GM20000 (cell line): ENCODE data around the gene RXRA.

Experiments used
- DNase-seq: peaks from one replicate; pipeline ENCODE4 v3.0.0; 2012; ENCODE audit warnings: low spot score
- TF ChIP-seq, protein P1 (sequence below): IDR thresholded peaks from 2 replicates; pipeline ENCODE4 v1.5.1; 2012; ENCODE audit warnings: mild to moderate bottlenecking, control low read depth; ENCODE audit errors: extremely low read depth, missing control alignments

The RXRA gene

DNA sequence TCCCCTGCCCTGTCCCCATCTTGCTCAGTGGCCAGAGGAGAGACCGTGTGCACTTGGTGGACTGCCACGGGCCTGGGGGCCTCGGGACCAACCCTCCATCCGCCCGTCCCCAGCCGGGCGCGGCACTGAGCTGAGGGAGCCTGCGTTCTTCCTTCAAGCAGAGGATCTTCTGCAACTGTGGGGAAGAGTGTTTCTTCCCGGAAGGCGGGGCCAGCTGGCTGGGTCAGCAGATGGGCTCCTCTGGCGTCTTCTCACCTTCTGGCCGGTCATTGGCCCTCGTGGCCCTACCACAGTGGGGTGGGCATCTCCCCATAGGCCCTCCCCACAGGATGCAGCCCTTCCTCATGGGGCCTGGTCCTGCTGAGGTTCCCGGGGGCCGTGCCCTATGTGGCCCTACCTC lies 17.4 kb downstream of the RXRA start:
- TF ChIP-seq, protein P1, sequence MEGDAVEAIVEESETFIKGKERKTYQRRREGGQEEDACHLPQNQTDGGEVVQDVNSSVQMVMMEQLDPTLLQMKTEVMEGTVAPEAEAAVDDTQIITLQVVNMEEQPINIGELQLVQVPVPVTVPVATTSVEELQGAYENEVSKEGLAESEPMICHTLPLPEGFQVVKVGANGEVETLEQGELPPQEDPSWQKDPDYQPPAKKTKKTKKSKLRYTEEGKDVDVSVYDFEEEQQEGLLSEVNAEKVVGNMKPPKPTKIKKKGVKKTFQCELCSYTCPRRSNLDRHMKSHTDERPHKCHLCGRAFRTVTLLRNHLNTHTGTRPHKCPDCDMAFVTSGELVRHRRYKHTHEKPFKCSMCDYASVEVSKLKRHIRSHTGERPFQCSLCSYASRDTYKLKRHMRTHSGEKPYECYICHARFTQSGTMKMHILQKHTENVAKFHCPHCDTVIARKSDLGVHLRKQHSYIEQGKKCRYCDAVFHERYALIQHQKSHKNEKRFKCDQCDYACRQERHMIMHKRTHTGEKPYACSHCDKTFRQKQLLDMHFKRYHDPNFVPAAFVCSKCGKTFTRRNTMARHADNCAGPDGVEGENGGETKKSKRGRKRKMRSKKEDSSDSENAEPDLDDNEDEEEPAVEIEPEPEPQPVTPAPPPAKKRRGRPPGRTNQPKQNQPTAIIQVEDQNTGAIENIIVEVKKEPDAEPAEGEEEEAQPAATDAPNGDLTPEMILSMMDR: no peak
- DNase-seq: no peak

DNA sequence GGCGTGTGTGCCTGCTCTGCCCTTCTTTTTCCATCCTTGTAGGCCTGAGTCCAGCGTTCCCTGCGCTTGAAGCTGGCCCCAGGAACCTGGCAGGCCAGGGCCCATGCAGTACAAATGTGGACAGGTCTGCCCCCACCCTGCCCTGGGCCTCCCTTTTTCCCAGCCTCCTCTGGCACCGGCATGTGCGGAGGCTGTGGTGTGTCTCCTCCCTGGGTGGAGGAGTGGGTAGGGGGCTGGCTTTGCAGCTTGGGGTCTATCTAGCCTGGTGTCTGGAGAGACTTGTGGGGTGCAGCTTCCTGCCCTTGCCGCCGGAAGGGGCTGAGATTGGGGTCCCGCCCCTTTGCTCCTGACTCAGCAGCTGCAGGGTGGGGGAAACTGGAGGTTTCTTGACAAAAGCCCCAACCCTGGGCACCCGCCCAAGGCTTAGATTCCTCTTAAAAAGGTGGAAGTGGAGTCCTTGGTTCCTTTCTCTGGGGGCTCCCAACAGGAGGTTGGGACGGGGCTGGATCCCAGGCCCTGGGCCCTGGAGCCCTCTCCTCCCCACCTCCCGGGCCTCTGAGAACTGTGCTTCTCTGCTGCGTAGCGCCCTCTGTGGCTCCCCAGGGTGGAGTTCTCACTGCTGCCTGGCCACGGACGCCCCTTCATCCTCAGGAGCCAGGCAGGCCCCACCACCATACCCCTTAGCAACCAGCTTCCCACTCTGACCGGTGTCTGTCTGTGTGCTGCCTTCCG lies 18.0 kb downstream of the RXRA start:
- TF ChIP-seq, protein P1: no peak
- DNase-seq: no peak

GRCh38 chr9:134344800-134345310 lies 18.6 kb downstream of the RXRA start:
- TF ChIP-seq, protein P1: no peak
- no peak for DNase-seq

DNA sequence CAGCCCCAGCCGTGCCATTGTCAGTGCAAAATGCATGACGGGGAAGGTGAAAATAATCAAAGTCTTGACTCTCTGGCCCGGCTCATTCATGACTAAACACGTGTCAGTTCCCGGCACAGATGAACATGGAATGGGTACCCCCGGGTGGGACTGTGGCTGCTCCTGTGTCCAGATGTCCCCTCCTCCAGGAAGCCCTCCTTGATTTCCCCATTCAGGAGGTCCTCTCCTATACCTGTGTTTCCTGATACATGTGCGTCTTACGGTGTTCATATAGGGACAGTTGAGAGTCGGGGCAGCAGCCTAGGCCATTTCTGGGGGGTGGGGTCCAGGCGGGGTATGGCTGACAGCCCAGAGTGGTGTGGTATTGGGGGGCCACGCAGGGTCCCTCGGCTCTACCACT lies 19.5 kb downstream of the RXRA start:
- TF ChIP-seq, protein P1: no peak
- no peak for DNase-seq

- no peak for DNase-seq
- TF ChIP-seq, protein P1: no peak
These were observed 19.9 kb downstream of the RXRA start for GRCh38 chr9:134346151-134346550.

DNA sequence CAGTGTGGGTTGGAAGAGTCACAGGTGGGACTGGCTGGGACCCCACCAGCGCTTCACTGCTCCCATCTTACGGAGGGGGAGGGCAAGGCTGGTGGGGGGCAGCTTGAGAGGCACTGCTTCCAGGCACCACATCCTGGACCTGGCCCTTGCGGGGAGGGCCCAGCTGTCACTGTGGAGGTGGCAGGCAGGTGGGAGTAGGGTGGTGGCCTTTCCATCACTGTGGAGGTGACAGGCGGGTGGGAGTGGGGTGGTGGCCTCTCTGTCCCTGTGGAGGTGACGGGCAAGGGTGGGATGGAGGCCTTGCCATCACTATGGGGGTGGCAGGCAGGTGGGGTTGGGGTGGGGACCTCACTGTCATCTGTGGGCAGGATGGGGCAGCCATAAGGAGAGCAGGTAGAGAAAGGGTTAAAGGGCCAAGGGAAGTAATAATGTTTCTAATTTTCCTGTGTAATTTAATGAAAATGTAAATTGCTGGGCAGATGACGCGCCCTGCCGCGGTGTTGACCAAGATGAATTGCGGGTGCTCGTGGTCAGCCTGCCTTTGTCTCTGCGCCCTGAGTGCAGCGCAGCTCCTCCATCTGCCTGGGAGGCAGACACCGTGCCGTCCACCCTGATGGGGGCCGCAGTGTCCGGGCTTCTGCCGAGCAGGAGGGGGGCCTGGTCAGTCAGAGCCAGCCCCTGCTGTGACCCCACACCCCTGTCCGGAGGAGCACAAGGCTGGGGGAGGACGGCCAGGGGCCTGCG lies 20.8 kb downstream of the RXRA start:
- no peak for DNase-seq

More for the DNA sequence above, 20.8 kb downstream of the RXRA start:
- TF ChIP-seq, protein P1: no peak
